ENCODE data around the gene TCEAL1. TPM values are rescaled to one million over a fixed set of nuclear protein-coding genes. Genes with fewer than 3 reads are reported as not detected.
"Not testable (repeated sequence)": the region's sequence is repeated elsewhere in the genome, so short reads cannot be mapped to it uniquely, and the experiment has no call there.

The TCEAL1 gene
- total and polyA plus RNA-seq, 4 donors = 23.8 to 33.4 (median 28.2) TPM

- DNase-seq (peak in 2 of 3 donors; percentile 21 to 35), ATAC-seq (ENCODE audit: insufficient read depth, low FRiP score) (no peak)
- Histone ChIP-seq H3K27ac (ENCODE audit: low read depth in 1 of 2, low read length in 1 of 2) (peak overlapping the region; percentile 67 to 91), H3K4me1 (ENCODE audit: control insufficient read depth in 5 of 5, insufficient read depth in 5 of 5, low read length in 5 of 5) (peaks cover 0 to 2% (median 0%) of the 10 kb centered on the region in 5 donors), H3K27me3 (ENCODE audit: control insufficient read depth in 3 of 3, insufficient read depth in 3 of 3, low read length in 2 of 3) (peaks cover 0 to 13% (median 4%) of the 10 kb centered on the region in 3 donors), H3K9ac (ENCODE audit: insufficient read depth in 1 of 2, low read length in 2 of 2) (peak overlapping the region in 1 of 2 donors; percentile 70), H3K9me3 (ENCODE audit: control insufficient read depth in 4 of 4, insufficient read depth in 3 of 4, low read length in 3 of 4) (peaks cover 0 to 10% (median 0%) of the 10 kb centered on the region in 4 donors), H3K4me3 (peak overlapping the region; percentile 86), H3K36me3 (ENCODE audit: control insufficient read depth in 4 of 4, insufficient read depth in 4 of 4, low read length in 4 of 4) (peaks cover 0 to 2% (median 0%) of the 10 kb centered on the region in 4 donors)
- 0 to 33% methylated on average over 2 to 5 of the region's 5 CpGs for WGBS, 2 donors
- TF ChIP-seq CTCF (IDR thresholded peaks at IDR 0.05; ENCODE audit: control extremely low read depth, extremely low read depth) = no peak
Observed at GRCh38 chrX:103586314-103586646, 42.5 kb upstream of the TCEAL1 start.

GRCh38 chrX:103586659-103587058 lies 42.1 kb upstream of the TCEAL1 start:
- Histone ChIP-seq H3K27ac (ENCODE audit: low read depth in 1 of 2, low read length in 1 of 2) (no peak overlapping the region), H3K4me3 (no peak overlapping the region), H3K4me1 (ENCODE audit: control insufficient read depth in 5 of 5, insufficient read depth in 5 of 5, low read length in 5 of 5) (peaks cover 0 to 2% (median 0%) of the 10 kb centered on the region in 5 donors), H3K9ac (ENCODE audit: insufficient read depth in 1 of 2, low read length in 2 of 2) (no peak overlapping the region), H3K9me3 (ENCODE audit: control insufficient read depth in 4 of 4, insufficient read depth in 3 of 4, low read length in 3 of 4) (peaks cover 0 to 10% (median 0%) of the 10 kb centered on the region in 4 donors), H3K36me3 (ENCODE audit: control insufficient read depth in 4 of 4, insufficient read depth in 4 of 4, low read length in 4 of 4) (peaks cover 0 to 2% (median 0%) of the 10 kb centered on the region in 4 donors), H3K27me3 (ENCODE audit: control insufficient read depth in 3 of 3, insufficient read depth in 3 of 3, low read length in 2 of 3) (peaks cover 0 to 13% (median 4%) of the 10 kb centered on the region in 3 donors)
- no peak for TF ChIP-seq CTCF (IDR thresholded peaks at IDR 0.05; ENCODE audit: control extremely low read depth, extremely low read depth)
- no peak for ATAC-seq (ENCODE audit: insufficient read depth, low FRiP score)
- DNase-seq = peak in 1 of 3 donors; percentile 1
- 51 to 77% methylated on average over 4 of the region's 4 CpGs for WGBS, 2 donors

- not testable (repeated sequence) for H3K36me3 ChIP-seq (ENCODE audit: control insufficient read depth in 4 of 4, insufficient read depth in 4 of 4, low read length in 4 of 4); DNase-seq; H3K9me3 ChIP-seq (ENCODE audit: control insufficient read depth in 4 of 4, insufficient read depth in 3 of 4, low read length in 3 of 4); H3K9ac ChIP-seq (ENCODE audit: insufficient read depth in 1 of 2, low read length in 2 of 2); H3K4me1 ChIP-seq (ENCODE audit: control insufficient read depth in 5 of 5, insufficient read depth in 5 of 5, low read length in 5 of 5); H3K4me3 ChIP-seq; ATAC-seq (ENCODE audit: insufficient read depth, low FRiP score); H3K27ac ChIP-seq (ENCODE audit: low read depth in 1 of 2, low read length in 1 of 2)
- 98 to 100% methylated on average over 1 of the region's 1 CpG for WGBS, 2 donors
- H3K27me3 ChIP-seq (ENCODE audit: control insufficient read depth in 3 of 3, insufficient read depth in 3 of 3, low read length in 2 of 3) = peaks cover 0 to 13% (median 0%) of the 10 kb centered on the region in 3 donors
Observed at GRCh38 chrX:103592295-103592694, 36.5 kb upstream of the TCEAL1 start.

- H3K27ac ChIP-seq (ENCODE audit: low read depth in 1 of 2, low read length in 1 of 2); H3K4me3 ChIP-seq; H3K27me3 ChIP-seq (ENCODE audit: control insufficient read depth in 3 of 3, insufficient read depth in 3 of 3, low read length in 2 of 3); H3K4me1 ChIP-seq (ENCODE audit: control insufficient read depth in 5 of 5, insufficient read depth in 5 of 5, low read length in 5 of 5); H3K36me3 ChIP-seq (ENCODE audit: control insufficient read depth in 4 of 4, insufficient read depth in 4 of 4, low read length in 4 of 4); ATAC-seq (ENCODE audit: insufficient read depth, low FRiP score); H3K9ac ChIP-seq (ENCODE audit: insufficient read depth in 1 of 2, low read length in 2 of 2); DNase-seq; H3K9me3 ChIP-seq (ENCODE audit: control insufficient read depth in 4 of 4, insufficient read depth in 3 of 4, low read length in 3 of 4): not testable (repeated sequence)
- WGBS, 2 donors = 92 to 95% methylated on average over 6 of the region's 6 CpGs
Observed at GRCh38 chrX:103595202-103595601, 33.6 kb upstream of the TCEAL1 start.

Measured in lung (tissue), 12 donors.